Esophagus squamous epithelium (tissue), 4 donors: ENCODE data around the gene NAPB.

Source experiments
- CTCF ChIP-seq, 6 experiments: fragments of 450-650 bp in 4 of 6; fragments of 200-600 bp in 2 of 6; sonication (generic) in 2 of 6; IDR thresholded peaks; one replicate each; pipeline ENCODE4 v1.5.1; 2016 to 2019; ENCODE audit warnings: antibody characterized with exemption in 6 of 6, mild to moderate bottlenecking in 4 of 6, moderate library complexity in 4 of 6
- POLR2A ChIP-seq, 4 donors: fragments of 450-650 bp; IDR thresholded peaks; one replicate each; pipeline ENCODE4 v1.6.1; 2017; ENCODE audit warnings: antibody characterized with exemption in 4 of 4, mild to moderate bottlenecking in 4 of 4, moderate library complexity in 3 of 4

DNA sequence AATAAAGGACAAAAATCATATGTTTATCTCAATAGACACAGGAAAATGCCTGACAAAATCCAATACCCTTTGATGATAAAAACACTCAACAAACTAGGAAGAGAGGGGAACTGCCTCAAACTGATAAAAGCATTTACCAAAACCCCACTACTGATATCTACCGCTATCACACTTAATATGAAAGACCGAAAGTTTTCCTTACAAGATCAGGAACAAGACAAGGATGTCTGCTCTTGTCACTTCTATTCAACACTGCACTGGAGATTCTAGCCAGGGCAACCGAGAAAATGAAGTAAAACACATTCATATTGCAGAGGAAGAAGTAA is 34.2 kb downstream of the NAPB start:
- TF ChIP-seq CTCF (IDR thresholded peaks at IDR 0.05) (no peak), POLR2A (IDR thresholded peaks at IDR 0.05) (no peak)
